HEK293 (cell line): ENCODE measurements around the gene USO1.

Experiments
- CTCF ChIA-PET: fragments of 350-600 bp; formaldehyde crosslinking; extraction: SDS; loops from one replicate; lab custom pipeline; 2021; ENCODE audit warnings: antibody characterized with exemption; lab: Yijun Ruan, JAX
- POLR2A ChIA-PET: fragments of 300-600 bp; formaldehyde crosslinking; extraction: SDS; loops from one replicate; lab custom pipeline; 2020; ENCODE audit warnings: antibody characterized with exemption, inconsistent platforms; lab: Yijun Ruan, JAX
- H3K27ac ChIP-seq: fragments of 200-500 bp; sonication (Bioruptor generic); 2 replicates; pipeline ENCODE4 v1.5.1; 2014; ENCODE audit warnings: low read depth, low read length, control low read depth, inconsistent platforms; ENCODE audit errors: extremely low read depth
- H3K36me3 ChIP-seq, 2 experiments: fragments of 200-500 bp in 1 of 2; sonication (Bioruptor generic) in 1 of 2; 1 replicate in 1 of 2; 2 replicates in 1 of 2; pipeline ENCODE4 v1.5.1; 2014 to 2017; ENCODE audit warnings: inconsistent platforms in 2 of 2, low read length in 2 of 2; ENCODE audit not compliant: control insufficient read depth in 2 of 2, insufficient read depth in 1 of 2
- H3K4me1 ChIP-seq: fragments of 200-500 bp; sonication (Bioruptor generic); 2 replicates; pipeline ENCODE4 v1.5.1; 2014; ENCODE audit warnings: mild to moderate bottlenecking, low read length, inconsistent platforms; ENCODE audit not compliant: control insufficient read depth, insufficient read depth
- H3K4me3 ChIP-seq: 2 replicates; pipeline ENCODE4 v1.5.1; 2011; ENCODE audit warnings: low read depth, mild to moderate bottlenecking, control low read depth, low read length, moderate library complexity
- H3K9me3 ChIP-seq: fragments of 200-500 bp; sonication (Bioruptor generic); 2 replicates; pipeline ENCODE4 v1.5.1; 2014; ENCODE audit warnings: low read depth, low read length, inconsistent platforms; ENCODE audit not compliant: control insufficient read depth, insufficient read depth
- TCF7L2 ChIP-seq: IDR thresholded peaks from 2 replicates; pipeline ENCODE4 v1.6.1; 2011; ENCODE audit warnings: low read depth, mild to moderate bottlenecking, inconsistent platforms, low read length, moderate library complexity, borderline replicate concordance
- ZNF155 ChIP-seq: fragments of 450-650 bp; formaldehyde crosslinking; IDR thresholded peaks from 2 replicates; pipeline ENCODE4 v1.5.1; 2016; ENCODE audit warnings: missing biosample characterization, missing genetic modification characterization
- ZNF23 ChIP-seq: fragments of 450-650 bp; formaldehyde crosslinking; IDR thresholded peaks from 2 replicates; pipeline ENCODE4 v1.5.1; 2016; ENCODE audit warnings: missing biosample characterization, missing genetic modification characterization, borderline replicate concordance
- ZNF335 ChIP-seq: fragments of 450-650 bp; formaldehyde crosslinking; conservative IDR thresholded peaks from 2 replicates; pipeline ENCODE4 v1.5.1; 2016; ENCODE audit warnings: missing biosample characterization, missing genetic modification characterization
- ZNF530 ChIP-seq: fragments of 450-650 bp; formaldehyde crosslinking; IDR thresholded peaks from 2 replicates; pipeline ENCODE4 v1.5.1; 2016; ENCODE audit warnings: low read depth, missing biosample characterization, missing genetic modification characterization
- ZNF747 ChIP-seq: fragments of 450-650 bp; formaldehyde crosslinking; IDR thresholded peaks from 2 replicates; pipeline ENCODE4 v1.5.1; 2016; ENCODE audit warnings: missing biosample characterization, missing genetic modification characterization
- ZNF792 ChIP-seq: fragments of 450-650 bp; formaldehyde crosslinking; IDR thresholded peaks from 2 replicates; pipeline ENCODE4 v1.5.1; 2016; ENCODE audit warnings: missing biosample characterization, missing genetic modification characterization
- TF ChIP-seq, protein P1 (sequence below): fragments of 450-650 bp; formaldehyde crosslinking; IDR thresholded peaks from 2 replicates; pipeline ENCODE4 v1.5.1; 2016; ENCODE audit warnings: missing biosample characterization, missing genetic modification characterization
- TF ChIP-seq, protein P2 (sequence below): fragments of 450-650 bp; formaldehyde crosslinking; IDR thresholded peaks from 2 replicates; pipeline ENCODE4 v1.5.1; 2017; ENCODE audit warnings: missing biosample characterization, missing genetic modification characterization
- TF ChIP-seq, protein P3 (sequence below): fragments of 450-650 bp; formaldehyde crosslinking; conservative IDR thresholded peaks from 2 replicates; pipeline ENCODE4 v1.5.1; 2016; ENCODE audit warnings: low read depth, missing biosample characterization, missing genetic modification characterization
- TF ChIP-seq, protein P4 (sequence below): fragments of 450-650 bp; formaldehyde crosslinking; IDR thresholded peaks from 2 replicates; pipeline ENCODE4 v1.5.1; 2016; ENCODE audit warnings: missing biosample characterization, missing genetic modification characterization

The USO1 gene

GRCh38 chr4:75727073-75727472, 2.7 kb downstream of the USO1 start (continued):
- TF ChIP-seq, protein P1, sequence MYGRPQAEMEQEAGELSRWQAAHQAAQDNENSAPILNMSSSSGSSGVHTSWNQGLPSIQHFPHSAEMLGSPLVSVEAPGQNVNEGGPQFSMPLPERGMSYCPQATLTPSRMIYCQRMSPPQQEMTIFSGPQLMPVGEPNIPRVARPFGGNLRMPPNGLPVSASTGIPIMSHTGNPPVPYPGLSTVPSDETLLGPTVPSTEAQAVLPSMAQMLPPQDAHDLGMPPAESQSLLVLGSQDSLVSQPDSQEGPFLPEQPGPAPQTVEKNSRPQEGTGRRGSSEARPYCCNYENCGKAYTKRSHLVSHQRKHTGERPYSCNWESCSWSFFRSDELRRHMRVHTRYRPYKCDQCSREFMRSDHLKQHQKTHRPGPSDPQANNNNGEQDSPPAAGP (tag by site-specific recombination): no peak
- TF ChIP-seq, protein P2, sequence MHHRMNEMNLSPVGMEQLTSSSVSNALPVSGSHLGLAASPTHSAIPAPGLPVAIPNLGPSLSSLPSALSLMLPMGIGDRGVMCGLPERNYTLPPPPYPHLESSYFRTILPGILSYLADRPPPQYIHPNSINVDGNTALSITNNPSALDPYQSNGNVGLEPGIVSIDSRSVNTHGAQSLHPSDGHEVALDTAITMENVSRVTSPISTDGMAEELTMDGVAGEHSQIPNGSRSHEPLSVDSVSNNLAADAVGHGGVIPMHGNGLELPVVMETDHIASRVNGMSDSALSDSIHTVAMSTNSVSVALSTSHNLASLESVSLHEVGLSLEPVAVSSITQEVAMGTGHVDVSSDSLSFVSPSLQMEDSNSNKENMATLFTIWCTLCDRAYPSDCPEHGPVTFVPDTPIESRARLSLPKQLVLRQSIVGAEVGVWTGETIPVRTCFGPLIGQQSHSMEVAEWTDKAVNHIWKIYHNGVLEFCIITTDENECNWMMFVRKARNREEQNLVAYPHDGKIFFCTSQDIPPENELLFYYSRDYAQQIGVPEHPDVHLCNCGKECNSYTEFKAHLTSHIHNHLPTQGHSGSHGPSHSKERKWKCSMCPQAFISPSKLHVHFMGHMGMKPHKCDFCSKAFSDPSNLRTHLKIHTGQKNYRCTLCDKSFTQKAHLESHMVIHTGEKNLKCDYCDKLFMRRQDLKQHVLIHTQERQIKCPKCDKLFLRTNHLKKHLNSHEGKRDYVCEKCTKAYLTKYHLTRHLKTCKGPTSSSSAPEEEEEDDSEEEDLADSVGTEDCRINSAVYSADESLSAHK (tag by site-specific recombination): no peak
- TF ChIP-seq ZNF747 (tag by site-specific recombination): no peak
- TF ChIP-seq ZNF155 (tag by site-specific recombination): no peak
- no peak for TF ChIP-seq TCF7L2

GRCh38 chr4:75729836-75730235, 5.5 kb downstream of the USO1 start:
- CTCF ChIA-PET: no interaction called here
- POLR2A ChIA-PET: no interaction called here
- Histone ChIP-seq H3K4me3 (no peak overlapping the region), H3K36me3 (no peaks in the 10 kb centered on the region), H3K9me3 (no peaks in the 10 kb centered on the region), H3K27ac (no peak overlapping the region), H3K4me1 (no peaks in the 10 kb centered on the region)
- TF ChIP-seq, protein P3, sequence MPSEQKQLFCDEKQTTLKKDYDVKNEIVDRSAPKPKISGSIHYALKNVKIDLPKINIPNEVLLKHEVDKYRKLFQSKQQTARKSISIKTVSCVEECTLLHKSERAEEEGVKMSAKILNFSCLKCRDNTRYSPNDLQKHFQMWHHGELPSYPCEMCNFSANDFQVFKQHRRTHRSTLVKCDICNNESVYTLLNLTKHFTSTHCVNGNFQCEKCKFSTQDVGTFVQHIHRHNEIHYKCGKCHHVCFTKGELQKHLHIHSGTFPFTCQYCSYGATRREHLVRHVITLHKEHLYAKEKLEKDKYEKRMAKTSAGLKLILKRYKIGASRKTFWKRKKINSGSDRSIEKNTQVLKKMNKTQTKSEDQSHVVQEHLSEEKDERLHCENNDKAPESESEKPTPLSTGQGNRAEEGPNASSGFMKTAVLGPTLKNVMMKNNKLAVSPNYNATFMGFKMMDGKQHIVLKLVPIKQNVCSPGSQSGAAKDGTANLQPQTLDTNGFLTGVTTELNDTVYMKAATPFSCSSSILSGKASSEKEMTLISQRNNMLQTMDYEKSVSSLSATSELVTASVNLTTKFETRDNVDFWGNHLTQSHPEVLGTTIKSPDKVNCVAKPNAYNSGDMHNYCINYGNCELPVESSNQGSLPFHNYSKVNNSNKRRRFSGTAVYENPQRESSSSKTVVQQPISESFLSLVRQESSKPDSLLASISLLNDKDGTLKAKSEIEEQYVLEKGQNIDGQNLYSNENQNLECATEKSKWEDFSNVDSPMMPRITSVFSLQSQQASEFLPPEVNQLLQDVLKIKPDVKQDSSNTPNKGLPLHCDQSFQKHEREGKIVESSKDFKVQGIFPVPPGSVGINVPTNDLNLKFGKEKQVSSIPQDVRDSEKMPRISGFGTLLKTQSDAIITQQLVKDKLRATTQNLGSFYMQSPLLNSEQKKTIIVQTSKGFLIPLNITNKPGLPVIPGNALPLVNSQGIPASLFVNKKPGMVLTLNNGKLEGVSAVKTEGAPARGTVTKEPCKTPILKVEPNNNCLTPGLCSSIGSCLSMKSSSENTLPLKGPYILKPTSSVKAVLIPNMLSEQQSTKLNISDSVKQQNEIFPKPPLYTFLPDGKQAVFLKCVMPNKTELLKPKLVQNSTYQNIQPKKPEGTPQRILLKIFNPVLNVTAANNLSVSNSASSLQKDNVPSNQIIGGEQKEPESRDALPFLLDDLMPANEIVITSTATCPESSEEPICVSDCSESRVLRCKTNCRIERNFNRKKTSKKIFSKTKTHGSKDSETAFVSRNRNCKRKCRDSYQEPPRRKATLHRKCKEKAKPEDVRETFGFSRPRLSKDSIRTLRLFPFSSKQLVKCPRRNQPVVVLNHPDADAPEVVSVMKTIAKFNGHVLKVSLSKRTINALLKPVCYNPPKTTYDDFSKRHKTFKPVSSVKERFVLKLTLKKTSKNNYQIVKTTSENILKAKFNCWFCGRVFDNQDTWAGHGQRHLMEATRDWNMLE (tag by site-specific recombination): no peak
- TF ChIP-seq ZNF335 (tag by site-specific recombination): no peak
- TF ChIP-seq, protein P4, sequence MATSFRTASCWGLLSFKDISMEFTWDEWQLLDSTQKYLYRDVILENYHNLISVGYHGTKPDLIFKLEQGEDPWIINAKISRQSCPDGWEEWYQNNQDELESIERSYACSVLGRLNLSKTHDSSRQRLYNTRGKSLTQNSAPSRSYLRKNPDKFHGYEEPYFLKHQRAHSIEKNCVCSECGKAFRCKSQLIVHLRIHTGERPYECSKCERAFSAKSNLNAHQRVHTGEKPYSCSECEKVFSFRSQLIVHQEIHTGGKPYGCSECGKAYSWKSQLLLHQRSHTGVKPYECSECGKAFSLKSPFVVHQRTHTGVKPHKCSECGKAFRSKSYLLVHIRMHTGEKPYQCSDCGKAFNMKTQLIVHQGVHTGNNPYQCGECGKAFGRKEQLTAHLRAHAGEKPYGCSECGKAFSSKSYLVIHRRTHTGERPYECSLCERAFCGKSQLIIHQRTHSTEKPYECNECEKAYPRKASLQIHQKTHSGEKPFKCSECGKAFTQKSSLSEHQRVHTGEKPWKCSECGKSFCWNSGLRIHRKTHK (tag by site-specific recombination): no peak

- H3K4me1 ChIP-seq: no peaks in the 10 kb centered on the region
- no peak overlapping the region for H3K27ac ChIP-seq
- ChIA-PET POLR2A (interaction anchor here (1.2 kb wide), 1 partner anchor 9 kb away, joined by 7 read pairs; the partner anchor contains the start of gene USO1), CTCF (no interaction called here)
- no peaks in the 10 kb centered on the region for H3K36me3 ChIP-seq
- TF ChIP-seq ZNF530 (tag by site-specific recombination) (no peak), ZNF792 (no peak), ZNF23 (no peak)
- TF ChIP-seq, protein P2 (tag by site-specific recombination): no peak
- no peaks in the 10 kb centered on the region for H3K9me3 ChIP-seq
- no peak overlapping the region for H3K4me3 ChIP-seq
Measured at GRCh38 chr4:75733369-75733768, 9.0 kb downstream of the USO1 start.
